Kidney epithelial cell (primary cell): ENCODE results near the gene TM4SF5. TPM values are rescaled to one million over a fixed set of nuclear protein-coding genes. Genes with fewer than 3 reads are reported as not detected.
"Not testable (repeated sequence)": the region's sequence is repeated elsewhere in the genome, so short reads cannot be mapped to it uniquely, and the experiment has no call there.

Source experiments
- DNase-seq: peaks from one replicate; pipeline ENCODE4 v3.0.0-alpha.2; 2010; ENCODE audit warnings: low read depth
- H3K27me3 ChIP-seq: 2 replicates; pipeline ENCODE4 v1.6.0; 2011; ENCODE audit warnings: low read length; ENCODE audit not compliant: control insufficient read depth, insufficient read depth
- H3K36me3 ChIP-seq: 2 replicates; pipeline ENCODE4 v1.5.1; 2011; ENCODE audit warnings: low read length; ENCODE audit not compliant: control insufficient read depth, insufficient read depth
- H3K4me3 ChIP-seq: 2 replicates; pipeline ENCODE4 v1.5.1; 2011; ENCODE audit warnings: low read depth, mild to moderate bottlenecking, control low read depth, low read length
- CTCF ChIP-seq: IDR thresholded peaks from 2 replicates; pipeline ENCODE4 v1.5.1; 2011; ENCODE audit warnings: mild to moderate bottlenecking, moderate library complexity, low read length, control low read depth, inconsistent platforms; ENCODE audit not compliant: insufficient read depth, poor library complexity, severe bottlenecking
- total RNA-seq: library from RNA; depleted of rRNA; stranded (reverse); fragments of >200 nt; gene quantifications from 2 replicates; pipeline ENCODE4 v1.2.3, GENCODE V29; 2015

The TM4SF5 gene
- total RNA-seq, 1 donor from 2014 or later: not detected

- Histone ChIP-seq H3K27me3 (no peaks in the 10 kb centered on the region), H3K4me3 (no peak overlapping the region), H3K36me3 (no peaks in the 10 kb centered on the region)
- no peak for TF ChIP-seq CTCF
- no peak for DNase-seq
Measured at GRCh38 chr17:4827399-4827798, 55.7 kb downstream of the TM4SF5 start.

- not testable (repeated sequence) for DNase-seq, H3K36me3 ChIP-seq, H3K27me3 ChIP-seq
- peak overlapping the region; percentile 96 for H3K4me3 ChIP-seq
Measured at GRCh38 chr17:4832829-4833177, 61.1 kb downstream of the TM4SF5 start.

Other genes starting within 250 kb of the TM4SF5 start
- 92.0 and 103 TPM in 2 replicates for gene MYBBP1A, start 216.5 kb upstream of the TM4SF5 start, total RNA-seq
- gene GGT6, start 211.3 kb upstream of the TM4SF5 start, total RNA-seq: 0.07 and 0.38 TPM in 2 replicates
- 0.14 and 0.46 TPM in 2 replicates for gene SMTNL2, start 187.4 kb upstream of the TM4SF5 start, total RNA-seq
- gene ALOX15, start 130.2 kb upstream of the TM4SF5 start, total RNA-seq: not detected in 2 replicates
- gene PELP1, start 67.7 kb upstream of the TM4SF5 start, total RNA-seq: 33.8 and 46.2 TPM in 2 replicates
- 5.8 and 6.8 TPM in 2 replicates for gene ARRB2, start 61.3 kb upstream of the TM4SF5 start, total RNA-seq
- gene MED11, start 40.5 kb upstream of the TM4SF5 start, total RNA-seq: 19.1 and 23.6 TPM in 2 replicates
- gene ZMYND15, start 32.1 kb upstream of the TM4SF5 start, total RNA-seq: 1.4 and 2.9 TPM in 2 replicates
- gene CXCL16, start 32.0 kb upstream of the TM4SF5 start, total RNA-seq: 96.1 and 106 TPM in 2 replicates
- gene VMO1, start 14.5 kb downstream of the TM4SF5 start, total RNA-seq: not detected in 2 replicates
- not detected in 2 replicates for gene GLTPD2, start 17.1 kb downstream of the TM4SF5 start, total RNA-seq
- gene PSMB6, start 24.3 kb downstream of the TM4SF5 start, total RNA-seq: 208 and 257 TPM in 2 replicates
- gene PLD2, start 35.3 kb downstream of the TM4SF5 start, total RNA-seq: 17.4 and 28.6 TPM in 2 replicates
- 36.1 and 38.3 TPM in 2 replicates for gene MINK1, start 61.5 kb downstream of the TM4SF5 start, total RNA-seq
- gene C17orf107, start 127.7 kb downstream of the TM4SF5 start, total RNA-seq: 2.3 and 4.4 TPM in 2 replicates
- gene CHRNE, start 131.2 kb downstream of the TM4SF5 start, total RNA-seq: 2.0 and 2.7 TPM in 2 replicates
- gene GP1BA, start 160.4 kb downstream of the TM4SF5 start, total RNA-seq: not detected in 2 replicates
- 37.2 and 44.7 TPM in 2 replicates for gene SLC25A11, start 168.2 kb downstream of the TM4SF5 start, total RNA-seq
- 44.1 and 66.0 TPM in 2 replicates for gene RNF167, start 168.4 kb downstream of the TM4SF5 start, total RNA-seq
- gene PFN1, start 176.6 kb downstream of the TM4SF5 start, total RNA-seq: 1,484 and 2,015 TPM in 2 replicates
- gene ENO3, start 179.2 kb downstream of the TM4SF5 start, total RNA-seq: 3.5 and 5.8 TPM in 2 replicates
- 74.6 and 88.7 TPM in 2 replicates for gene SPAG7, start 195.9 kb downstream of the TM4SF5 start, total RNA-seq
- 47.7 and 50.7 TPM in 2 replicates for gene CAMTA2, start 215.8 kb downstream of the TM4SF5 start, total RNA-seq
- 0.41 and 2.2 TPM in 2 replicates for gene INCA1, start 225.6 kb downstream of the TM4SF5 start, total RNA-seq
- 87.1 and 97.6 TPM in 2 replicates for gene KIF1C, start 226.1 kb downstream of the TM4SF5 start, total RNA-seq